ENCODE data around the gene HSPA4. TPM values are rescaled to one million over a fixed set of nuclear protein-coding genes. Genes with fewer than 3 reads are reported as not detected.
"Not testable (repeated sequence)": the region's sequence is repeated elsewhere in the genome, so short reads cannot be mapped to it uniquely, and the experiment has no call there.

The HSPA4 gene
- total RNA-seq, 1 experiment from 2014 or later: 296 TPM

- TF ChIP-seq, protein P1, sequence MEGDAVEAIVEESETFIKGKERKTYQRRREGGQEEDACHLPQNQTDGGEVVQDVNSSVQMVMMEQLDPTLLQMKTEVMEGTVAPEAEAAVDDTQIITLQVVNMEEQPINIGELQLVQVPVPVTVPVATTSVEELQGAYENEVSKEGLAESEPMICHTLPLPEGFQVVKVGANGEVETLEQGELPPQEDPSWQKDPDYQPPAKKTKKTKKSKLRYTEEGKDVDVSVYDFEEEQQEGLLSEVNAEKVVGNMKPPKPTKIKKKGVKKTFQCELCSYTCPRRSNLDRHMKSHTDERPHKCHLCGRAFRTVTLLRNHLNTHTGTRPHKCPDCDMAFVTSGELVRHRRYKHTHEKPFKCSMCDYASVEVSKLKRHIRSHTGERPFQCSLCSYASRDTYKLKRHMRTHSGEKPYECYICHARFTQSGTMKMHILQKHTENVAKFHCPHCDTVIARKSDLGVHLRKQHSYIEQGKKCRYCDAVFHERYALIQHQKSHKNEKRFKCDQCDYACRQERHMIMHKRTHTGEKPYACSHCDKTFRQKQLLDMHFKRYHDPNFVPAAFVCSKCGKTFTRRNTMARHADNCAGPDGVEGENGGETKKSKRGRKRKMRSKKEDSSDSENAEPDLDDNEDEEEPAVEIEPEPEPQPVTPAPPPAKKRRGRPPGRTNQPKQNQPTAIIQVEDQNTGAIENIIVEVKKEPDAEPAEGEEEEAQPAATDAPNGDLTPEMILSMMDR (IDR thresholded peaks at IDR 0.05; ENCODE audit: unreplicated experiment): no peak
- H3K4me1 Mint-ChIP-seq (ENCODE audit: low read depth, unreplicated experiment): peaks cover 14% of the 10 kb centered on the region
- H3K27ac Mint-ChIP-seq (ENCODE audit: unreplicated experiment): no peak overlapping the region
- no peaks in the 10 kb centered on the region for H3K36me3 Mint-ChIP-seq (ENCODE audit: insufficient read depth, unreplicated experiment)
- intact Hi-C loops (cut with micrococcal nuclease; ENCODE audit: unreplicated experiment): no loop called here
- no peak overlapping the region for H3K4me3 Mint-ChIP-seq (ENCODE audit: low read depth, unreplicated experiment)
- BruUV-seq (replicated peaks): no TSS peak
- no peaks in the 10 kb centered on the region for H3K27me3 Mint-ChIP-seq (ENCODE audit: unreplicated experiment)
- CTCF ChIA-PET: no interaction called here
- no peaks in the 10 kb centered on the region for H3K9me3 Mint-ChIP-seq (ENCODE audit: low read depth, unreplicated experiment)
- DNase-seq: no peak
These were observed 16.6 kb upstream of the HSPA4 start for GRCh38 chr5:133035224-133035623.

GRCh38 chr5:133036677-133037076 is 15.1 kb upstream of the HSPA4 start:
- H3K27ac Mint-ChIP-seq (ENCODE audit: unreplicated experiment); H3K9me3 Mint-ChIP-seq (ENCODE audit: low read depth, unreplicated experiment); intact Hi-C loops (cut with micrococcal nuclease; ENCODE audit: unreplicated experiment); DNase-seq; H3K4me3 Mint-ChIP-seq (ENCODE audit: low read depth, unreplicated experiment); H3K27me3 Mint-ChIP-seq (ENCODE audit: unreplicated experiment); H3K36me3 Mint-ChIP-seq (ENCODE audit: insufficient read depth, unreplicated experiment); BruUV-seq (replicated peaks): not testable (repeated sequence)
- peaks cover 14% of the 10 kb centered on the region for H3K4me1 Mint-ChIP-seq (ENCODE audit: low read depth, unreplicated experiment)
- CTCF ChIA-PET: interaction anchor here (0.6 kb wide), 1 partner anchor 379 kb away, joined by 3 read pairs; the partner anchor contains the start of gene IL13

GRCh38 chr5:133041157-133041784 is 10.5 kb upstream of the HSPA4 start:
- Mint-ChIP-seq H3K4me1 (ENCODE audit: low read depth, unreplicated experiment) (peaks cover 7% of the 10 kb centered on the region), H3K27me3 (ENCODE audit: unreplicated experiment) (no peaks in the 10 kb centered on the region), H3K27ac (ENCODE audit: unreplicated experiment) (no peak overlapping the region), H3K4me3 (ENCODE audit: low read depth, unreplicated experiment) (no peak overlapping the region), H3K9me3 (ENCODE audit: low read depth, unreplicated experiment) (no peaks in the 10 kb centered on the region), H3K36me3 (ENCODE audit: insufficient read depth, unreplicated experiment) (no peaks in the 10 kb centered on the region)
- CTCF ChIA-PET: interaction anchor here (0.6 kb wide), 1 partner anchor 15 kb away, joined by 3 read pairs; no protein-coding TSS in a partner anchor
- TF ChIP-seq, protein P1 (IDR thresholded peaks at IDR 0.05; ENCODE audit: unreplicated experiment): no peak
- no TSS peak for BruUV-seq (replicated peaks)
- DNase-seq: no peak
- intact Hi-C loops (cut with micrococcal nuclease; ENCODE audit: unreplicated experiment): no loop called here

DNA sequence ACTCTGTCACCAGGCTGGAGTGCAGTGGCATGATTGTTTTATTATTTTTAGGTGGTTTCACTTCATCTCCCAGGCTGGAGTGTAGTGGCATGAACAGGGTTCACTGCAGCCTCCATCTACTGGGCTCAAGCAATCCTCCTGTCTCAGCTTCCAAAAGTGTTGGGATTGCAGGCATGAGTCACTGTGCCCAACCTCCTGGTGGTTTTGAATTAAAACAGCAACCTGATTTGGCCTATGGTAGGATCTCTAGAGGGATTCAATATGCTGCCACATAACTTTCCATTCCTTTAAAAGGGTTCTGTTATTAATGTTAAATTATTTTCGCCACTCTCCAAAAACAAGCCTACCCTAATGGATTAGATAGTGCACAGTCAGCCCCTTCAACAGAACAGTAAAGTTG is 9.9 kb upstream of the HSPA4 start:
- DNase-seq: no peak
- H3K27me3 Mint-ChIP-seq (ENCODE audit: unreplicated experiment): no peaks in the 10 kb centered on the region

GRCh38 chr5:133046560-133046959 is 5.3 kb upstream of the HSPA4 start:
- H3K9me3 Mint-ChIP-seq (ENCODE audit: low read depth, unreplicated experiment); H3K4me3 Mint-ChIP-seq (ENCODE audit: low read depth, unreplicated experiment); H3K27me3 Mint-ChIP-seq (ENCODE audit: unreplicated experiment); DNase-seq; BruUV-seq (replicated peaks); CTCF ChIA-PET; H3K27ac Mint-ChIP-seq (ENCODE audit: unreplicated experiment); intact Hi-C loops (cut with micrococcal nuclease; ENCODE audit: unreplicated experiment): not testable (repeated sequence)
- peaks cover 14% of the 10 kb centered on the region for H3K36me3 Mint-ChIP-seq (ENCODE audit: insufficient read depth, unreplicated experiment)
- peaks cover 36% of the 10 kb centered on the region for H3K4me1 Mint-ChIP-seq (ENCODE audit: low read depth, unreplicated experiment)

More for the DNA sequence above, 9.9 kb upstream of the HSPA4 start:
- no TSS peak for BruUV-seq (replicated peaks)
- Mint-ChIP-seq H3K27ac (ENCODE audit: unreplicated experiment) (no peak overlapping the region), H3K4me3 (ENCODE audit: low read depth, unreplicated experiment) (no peak overlapping the region), H3K36me3 (ENCODE audit: insufficient read depth, unreplicated experiment) (no peaks in the 10 kb centered on the region), H3K9me3 (ENCODE audit: low read depth, unreplicated experiment) (no peaks in the 10 kb centered on the region), H3K4me1 (ENCODE audit: low read depth, unreplicated experiment) (peaks cover 7% of the 10 kb centered on the region)
- TF ChIP-seq, protein P1 (IDR thresholded peaks at IDR 0.05; ENCODE audit: unreplicated experiment): peak; percentile 28
- intact Hi-C loops (cut with micrococcal nuclease; ENCODE audit: unreplicated experiment): no loop called here
- CTCF ChIA-PET: interaction anchor here (0.6 kb wide), 1 partner anchor 14 kb away, joined by 3 read pairs; no protein-coding TSS in a partner anchor
